GM11168 (cell line): ENCODE measurements around the gene MRFAP1L1.
"Not testable (repeated sequence)": the region's sequence is repeated elsewhere in the genome, so short reads cannot be mapped to it uniquely, and the experiment has no call there.

Experiments
- in situ Hi-C: fragments of 300-500 bp; cut with MboI; formaldehyde crosslinking; loops from one replicate; pipeline ENCODE4 v1.12.0; 2022; ENCODE audit warnings: low sequenced_read_pairs; ENCODE audit not compliant: unreplicated experiment

The MRFAP1L1 gene

DNA sequence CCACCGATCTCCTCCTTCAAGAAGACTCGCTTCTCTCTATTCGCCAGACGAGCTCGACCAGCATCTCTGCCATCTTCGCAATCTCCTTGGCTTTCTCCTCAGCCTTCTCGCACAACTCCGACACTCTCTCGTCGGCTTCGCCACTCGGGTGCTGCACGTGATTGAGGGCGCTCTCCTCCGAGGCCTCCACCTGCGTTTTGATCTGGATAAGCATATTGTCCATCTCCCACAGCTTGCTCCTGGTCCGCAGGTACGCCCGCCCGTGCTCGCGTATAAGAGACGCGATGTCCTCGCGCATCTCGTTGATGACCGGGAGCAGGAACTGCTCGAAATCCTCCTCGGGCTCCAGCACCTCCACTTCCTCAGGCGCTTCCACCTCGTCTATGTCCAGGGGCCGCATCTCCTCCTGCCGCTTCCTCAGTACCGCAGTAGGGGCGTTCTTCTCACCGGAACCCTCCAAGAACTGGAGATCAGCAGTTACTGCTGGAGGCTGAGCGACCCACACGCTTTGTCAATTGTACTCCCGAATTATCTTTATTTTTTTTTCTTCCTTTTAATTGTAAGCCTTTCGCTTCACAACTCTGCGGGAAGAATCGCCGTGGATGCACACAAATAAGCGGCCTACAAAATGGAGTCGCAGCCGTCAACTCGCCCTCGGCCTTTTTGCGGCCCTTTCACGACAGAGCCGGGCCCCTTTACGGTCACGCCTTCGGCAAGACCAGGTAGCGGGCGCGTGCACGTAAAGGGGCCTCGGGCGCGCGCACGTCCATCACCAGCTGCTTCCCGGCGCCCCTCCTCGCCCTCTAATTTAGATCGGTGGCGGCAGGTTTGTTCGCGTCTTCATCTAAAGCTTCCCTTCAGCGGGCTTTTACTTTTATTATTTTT is at the start of gene MRFAP1L1:
Gene MRFAP1L1, minus strand, starts transcription at position 636 of the 885 bp plus-strand sequence. Its CDS starts 236 bp downstream, at position 400.
- in situ Hi-C loops: loop anchor here (10.0 kb wide), 1 partner anchor 335 kb away; the partner anchor contains the start of gene TADA2B

DNA sequence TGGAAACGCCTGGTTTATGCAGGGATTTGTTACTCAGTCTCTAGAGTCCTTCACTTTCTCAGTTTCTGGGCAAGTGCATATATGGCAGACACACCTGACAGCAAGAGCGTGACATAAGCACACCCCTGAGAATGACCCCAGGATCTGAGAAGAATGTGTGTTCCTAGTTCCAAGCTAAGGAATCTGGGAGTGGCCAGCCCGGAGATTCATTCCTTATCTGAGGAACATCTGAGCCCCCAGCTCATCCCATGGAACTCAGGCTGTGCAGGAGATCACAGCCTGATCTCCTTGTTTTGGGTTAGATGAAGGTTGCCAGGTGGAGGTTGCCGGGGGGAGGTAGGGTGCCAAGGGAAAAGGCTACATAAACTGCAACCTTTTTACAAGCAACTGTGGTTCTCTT is 49.1 kb upstream of the MRFAP1L1 start:
- in situ Hi-C loops: no loop called here

DNA sequence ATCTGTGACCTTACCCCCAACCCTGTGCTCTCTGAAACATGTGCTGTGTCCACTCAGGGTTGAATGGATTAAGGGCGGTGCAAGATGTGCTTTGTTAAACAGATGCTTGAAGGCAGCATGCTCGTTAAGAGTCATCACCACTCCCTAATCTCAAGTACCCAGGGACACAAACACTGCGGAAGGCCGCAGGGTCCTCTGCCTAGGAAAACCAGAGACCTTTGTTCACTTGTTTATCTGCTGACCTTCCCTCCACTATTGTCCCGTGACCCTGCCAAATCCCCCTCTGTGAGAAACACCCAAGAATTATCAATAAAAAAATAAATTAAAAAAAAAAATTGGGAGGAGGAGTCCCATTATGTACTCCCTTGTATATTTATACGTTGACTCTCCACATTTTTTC is 46.7 kb upstream of the MRFAP1L1 start:
- in situ Hi-C loops: not testable (repeated sequence)

DNA sequence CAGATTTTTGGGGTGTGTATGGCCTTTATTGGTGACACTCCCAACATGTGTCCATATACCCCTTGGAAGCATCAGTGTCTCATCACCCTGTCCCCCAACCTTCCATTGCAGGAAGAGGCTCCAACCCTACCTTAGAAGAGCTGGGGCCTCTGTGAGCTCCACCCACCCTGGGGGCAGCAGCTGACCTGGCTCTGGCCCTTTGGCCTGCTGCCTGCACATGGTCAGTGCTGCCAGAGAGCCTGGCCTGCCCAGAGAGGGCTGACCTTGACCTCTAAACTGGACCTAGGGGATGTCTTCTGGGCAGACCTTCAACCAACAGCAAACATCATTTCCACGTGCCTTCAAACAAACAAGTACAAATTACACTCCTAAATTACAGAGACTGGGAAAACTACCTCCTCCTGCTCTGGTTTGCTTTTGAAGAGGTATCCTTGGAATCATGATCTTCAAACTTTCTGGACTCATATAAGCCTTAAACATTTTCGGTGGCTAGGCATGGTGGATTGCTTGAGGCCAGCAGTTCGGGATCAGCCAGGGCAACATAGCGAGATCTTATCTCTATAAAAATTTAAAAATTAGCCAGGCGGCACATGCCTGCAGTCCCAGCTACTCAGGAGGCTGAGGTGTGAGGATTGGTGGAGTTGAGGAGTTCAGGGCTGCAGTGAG is 45.6 kb upstream of the MRFAP1L1 start:
- in situ Hi-C loops: no loop called here

DNA sequence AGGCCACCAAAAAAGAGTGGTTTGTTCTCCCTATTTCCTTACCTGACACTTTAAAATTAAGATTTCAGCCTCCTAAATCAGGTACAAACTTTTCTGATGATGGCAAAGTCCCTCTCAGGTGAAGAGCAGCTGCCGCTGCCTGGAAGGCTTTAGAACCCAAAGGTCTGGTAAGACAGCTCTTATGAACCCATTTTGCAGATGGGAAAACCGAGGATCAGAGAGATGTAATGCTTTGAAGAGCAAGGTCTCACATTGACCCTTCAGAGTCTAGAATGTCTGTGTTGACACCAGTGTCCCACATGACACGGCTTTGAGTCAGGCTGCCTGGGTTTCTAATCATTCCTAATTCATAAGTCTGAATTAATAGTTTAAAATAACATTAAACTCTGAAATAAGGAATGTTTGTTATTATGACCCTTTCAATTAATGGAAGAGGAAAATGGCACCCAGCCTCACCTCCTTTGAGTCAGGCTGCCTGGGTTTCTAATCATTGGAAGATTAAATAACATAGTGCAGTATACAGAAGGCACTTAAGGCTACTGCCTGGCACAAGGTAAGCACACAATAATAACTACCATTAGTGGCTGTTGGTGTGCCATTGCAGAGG is 44.9 kb upstream of the MRFAP1L1 start:
- in situ Hi-C loops: no loop called here

DNA sequence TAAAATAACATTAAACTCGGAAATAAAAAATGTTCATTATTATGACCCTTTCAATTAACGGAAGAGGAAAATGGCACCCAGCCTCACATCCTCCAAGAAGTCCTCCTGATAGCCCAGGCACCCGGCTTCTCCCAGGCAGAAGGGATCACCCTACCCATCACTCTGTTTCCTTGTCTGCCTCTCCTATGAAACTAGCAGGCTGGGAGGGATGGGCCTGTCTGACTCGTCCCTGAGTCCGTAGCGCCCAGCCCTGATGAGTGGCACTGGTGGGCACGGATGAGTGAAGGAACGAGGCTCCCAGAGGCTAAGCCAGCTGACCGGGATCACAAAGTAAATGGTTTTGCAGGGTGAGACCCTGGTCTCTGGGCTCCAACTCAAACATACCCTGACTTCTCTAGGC is 44.2 kb upstream of the MRFAP1L1 start:
- in situ Hi-C loops: no loop called here

DNA sequence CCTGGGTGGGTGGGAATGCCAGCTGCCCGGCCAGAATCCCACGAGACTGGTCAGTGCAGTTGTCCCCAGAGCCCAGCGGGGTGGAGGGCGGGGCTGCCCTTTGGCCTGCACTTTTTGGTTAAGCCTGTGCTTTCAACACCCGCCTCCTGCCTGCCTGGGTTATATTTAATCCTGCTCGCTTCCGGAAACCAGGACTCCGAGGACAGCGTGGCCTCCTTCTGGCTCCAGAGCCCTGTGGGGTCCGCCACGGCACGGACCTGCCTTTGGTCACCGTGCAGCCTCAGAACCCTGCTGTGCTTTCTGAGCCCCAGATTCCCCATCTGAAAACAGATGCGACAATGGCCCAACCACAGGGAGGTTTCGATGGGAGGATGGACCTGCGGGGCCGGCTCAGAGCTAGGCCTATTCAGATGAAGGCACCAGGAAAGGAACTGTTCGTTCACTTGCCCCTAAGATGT is 43.5 kb upstream of the MRFAP1L1 start:
- in situ Hi-C loops: no loop called here

DNA sequence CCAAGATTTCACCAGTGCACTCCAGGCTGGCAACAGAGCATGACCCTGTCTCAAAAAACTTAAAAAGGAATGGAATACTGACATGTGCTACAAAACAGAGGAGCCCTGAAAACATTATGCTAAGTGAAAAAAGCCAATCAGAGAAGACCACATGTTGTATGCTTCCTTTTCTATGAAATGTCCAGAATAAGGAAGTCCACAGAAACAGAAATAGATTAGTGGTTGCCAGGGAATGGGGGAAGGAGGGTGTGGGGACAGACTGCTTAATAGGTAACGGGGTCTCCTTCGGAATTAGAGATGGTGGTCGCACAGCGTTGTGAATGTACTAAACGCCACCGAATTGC is 42.8 kb upstream of the MRFAP1L1 start:
- in situ Hi-C loops: no loop called here

DNA sequence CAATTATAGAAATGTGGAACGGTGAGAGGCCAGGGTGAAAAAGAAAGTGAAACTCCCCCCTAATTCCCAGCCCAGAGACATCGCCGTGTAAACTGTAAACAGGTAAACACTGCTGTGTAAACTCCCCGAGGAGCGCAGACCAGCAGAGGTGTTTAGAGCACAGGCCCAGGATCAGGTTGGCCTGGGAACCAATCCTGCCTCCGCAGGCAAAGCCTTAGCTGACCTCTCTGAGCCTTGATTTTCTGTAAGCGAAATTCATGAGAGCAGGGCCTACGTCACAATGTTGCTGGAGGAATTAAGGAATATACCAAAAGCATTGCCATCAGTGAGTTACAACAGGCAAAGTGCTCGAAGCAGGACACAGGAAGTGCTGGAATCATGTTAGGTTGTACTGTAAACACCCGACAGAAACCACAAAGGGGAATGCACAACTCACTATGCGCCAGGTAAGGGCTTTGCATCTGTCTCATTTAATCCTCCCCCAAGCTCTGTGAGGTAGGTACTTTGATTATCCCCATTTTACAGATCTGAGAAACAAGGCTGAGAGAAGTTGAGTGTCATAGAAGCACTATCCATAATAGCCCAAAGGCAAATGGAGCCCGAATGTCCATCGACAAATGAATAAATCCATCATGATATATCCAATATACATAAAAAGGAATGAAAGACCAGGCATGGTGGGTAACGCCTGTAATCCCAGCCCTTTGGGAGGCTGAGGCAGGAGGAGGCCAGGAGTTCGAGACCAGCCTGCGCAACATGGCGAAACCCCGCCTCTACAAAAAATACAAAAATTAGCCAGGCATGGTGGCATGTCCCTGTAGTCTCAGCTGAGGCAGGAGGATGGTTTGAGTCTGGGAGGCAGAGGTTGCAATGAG is 42.2 kb upstream of the MRFAP1L1 start:
- in situ Hi-C loops: no loop called here

DNA sequence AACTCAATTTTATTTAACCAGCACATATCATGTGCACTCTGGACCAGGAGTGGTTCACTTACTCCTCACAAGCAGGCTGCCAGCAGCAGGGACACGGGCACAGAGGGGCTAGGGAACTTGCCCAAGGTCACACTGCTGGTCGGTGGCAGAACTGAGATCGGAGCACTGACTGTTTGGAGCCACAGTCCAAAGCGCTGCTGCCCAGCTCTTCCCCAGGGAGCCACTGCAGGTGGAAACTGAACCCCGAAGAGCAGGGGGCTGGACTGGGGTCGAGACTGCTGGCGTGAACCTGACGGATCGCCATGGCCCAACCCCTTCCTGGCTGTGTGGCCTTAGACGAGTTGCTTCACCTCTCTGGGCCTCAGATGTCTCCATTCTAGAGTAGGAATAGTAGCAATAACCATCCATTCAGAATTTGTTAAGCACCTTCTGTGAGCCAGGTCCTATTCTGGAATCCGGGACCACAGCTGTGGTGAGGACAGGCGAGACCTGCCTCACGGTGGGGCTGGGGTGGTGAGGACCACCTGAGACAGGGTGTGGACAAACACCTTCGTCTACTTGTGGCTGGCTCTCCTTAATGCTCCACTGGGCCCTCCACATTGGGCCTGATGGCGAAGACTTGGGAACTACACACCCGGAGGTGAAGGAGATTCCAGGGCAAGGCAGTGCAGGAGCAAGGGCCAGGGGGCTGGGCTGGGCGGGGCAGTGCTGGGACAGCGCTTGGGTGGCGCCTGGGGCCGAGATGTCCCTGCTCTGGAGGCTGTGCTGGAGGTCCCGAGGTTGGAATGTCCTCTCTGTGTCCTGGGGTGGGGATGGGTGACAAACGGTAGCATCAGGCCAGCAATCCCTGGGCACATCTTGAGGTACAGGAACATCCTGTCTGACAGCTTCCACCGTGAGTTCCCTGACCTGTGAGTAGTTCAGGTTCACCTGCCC is 40.9 kb upstream of the MRFAP1L1 start:
- in situ Hi-C loops: no loop called here

DNA sequence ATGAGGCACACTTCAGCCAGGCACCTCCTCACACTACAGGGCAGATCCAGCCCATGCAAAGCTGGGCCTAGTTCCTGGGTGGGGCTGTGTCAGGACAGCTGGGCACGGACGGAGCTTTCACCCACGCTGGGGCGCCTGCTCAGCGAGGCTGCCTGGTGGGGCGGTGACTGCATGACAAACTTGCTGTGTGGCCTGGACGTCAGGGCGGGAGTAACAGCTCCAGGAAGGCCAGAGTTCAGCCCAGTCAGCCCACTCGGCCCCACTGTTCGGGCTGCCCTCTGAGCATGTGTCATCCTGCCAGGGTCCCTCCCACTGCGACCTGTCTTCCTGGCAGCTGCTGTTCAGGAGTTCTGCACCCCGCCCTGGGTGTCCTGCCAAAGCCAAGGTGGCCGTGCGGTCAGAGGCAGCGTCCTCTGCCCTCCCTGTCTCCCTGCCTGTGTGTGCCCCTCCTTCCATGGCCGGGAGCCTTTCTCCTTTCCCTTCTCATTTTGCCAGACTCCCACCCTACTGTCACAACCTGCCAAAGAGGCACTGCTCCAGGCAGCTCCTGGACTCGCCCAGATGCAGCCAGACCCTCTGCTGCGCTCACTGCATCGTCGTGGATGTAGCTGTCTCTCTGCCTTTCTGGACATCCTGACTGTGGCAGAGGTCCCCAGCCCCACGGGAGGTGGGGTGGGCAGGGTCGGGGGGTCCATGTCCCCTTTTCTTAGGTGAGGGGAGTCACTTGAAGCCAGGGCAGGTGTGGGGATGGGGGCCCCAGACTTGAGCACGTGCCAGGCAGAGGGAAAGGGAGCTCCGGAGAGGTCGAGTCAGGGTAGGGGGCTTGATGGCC is 39.9 kb upstream of the MRFAP1L1 start:
- in situ Hi-C loops: no loop called here

DNA sequence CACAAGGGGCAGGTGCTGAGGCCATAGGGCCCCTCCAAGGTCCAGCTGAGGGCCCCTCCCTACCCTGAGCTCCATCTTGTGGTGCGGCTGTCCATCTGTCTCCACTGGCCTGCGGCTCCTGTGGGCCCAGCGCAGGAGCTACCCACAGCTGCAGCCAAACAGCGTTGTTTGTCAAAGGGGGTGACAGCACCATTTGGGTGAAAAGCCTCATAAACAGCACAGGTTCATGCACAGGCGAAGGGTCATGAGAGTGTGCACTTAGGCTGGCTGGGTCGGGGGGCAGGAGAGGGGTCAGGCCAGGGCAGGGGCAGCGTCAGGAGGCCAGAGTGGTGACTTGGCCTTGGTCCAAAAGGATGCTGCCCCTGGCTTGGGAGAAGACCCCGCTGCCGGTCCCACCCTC is 38.6 kb upstream of the MRFAP1L1 start:
- in situ Hi-C loops: no loop called here

DNA sequence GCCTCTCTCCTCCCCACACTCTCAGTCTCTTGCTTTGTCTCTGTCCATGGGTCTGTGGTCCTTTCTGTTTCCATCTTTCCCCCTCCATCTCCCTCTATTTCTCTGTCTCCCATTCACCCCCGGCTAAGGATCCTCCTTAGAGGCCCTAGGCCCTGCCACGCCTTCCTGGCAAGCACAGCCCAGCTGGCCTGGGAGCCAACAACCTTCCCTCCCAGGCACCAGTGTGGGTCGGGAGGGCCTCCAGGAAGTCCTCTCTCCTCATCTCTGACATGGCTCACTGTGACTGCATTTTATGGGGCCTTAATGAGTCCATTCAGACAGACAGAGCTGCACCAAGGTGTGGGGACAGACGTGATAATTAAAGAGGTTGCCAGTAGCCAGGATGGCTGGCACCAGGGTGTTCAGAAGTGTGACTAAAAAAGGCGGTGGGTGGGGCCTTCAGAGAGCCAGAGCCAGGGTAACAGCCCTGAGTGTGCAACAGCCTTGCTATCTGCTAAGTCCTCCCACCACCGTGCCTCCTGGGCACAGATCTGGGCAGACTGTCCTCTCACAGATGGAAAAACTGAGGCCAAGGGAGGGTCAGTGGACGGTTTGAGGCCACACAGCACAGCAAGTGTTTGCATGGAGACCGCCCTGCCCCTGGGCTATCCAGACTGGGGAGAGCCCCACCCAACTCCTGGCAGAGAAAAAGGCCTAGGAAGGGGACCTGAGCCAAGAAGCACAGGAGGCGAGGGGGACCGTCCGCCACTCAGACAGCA is 37.8 kb upstream of the MRFAP1L1 start:
- in situ Hi-C loops: no loop called here

DNA sequence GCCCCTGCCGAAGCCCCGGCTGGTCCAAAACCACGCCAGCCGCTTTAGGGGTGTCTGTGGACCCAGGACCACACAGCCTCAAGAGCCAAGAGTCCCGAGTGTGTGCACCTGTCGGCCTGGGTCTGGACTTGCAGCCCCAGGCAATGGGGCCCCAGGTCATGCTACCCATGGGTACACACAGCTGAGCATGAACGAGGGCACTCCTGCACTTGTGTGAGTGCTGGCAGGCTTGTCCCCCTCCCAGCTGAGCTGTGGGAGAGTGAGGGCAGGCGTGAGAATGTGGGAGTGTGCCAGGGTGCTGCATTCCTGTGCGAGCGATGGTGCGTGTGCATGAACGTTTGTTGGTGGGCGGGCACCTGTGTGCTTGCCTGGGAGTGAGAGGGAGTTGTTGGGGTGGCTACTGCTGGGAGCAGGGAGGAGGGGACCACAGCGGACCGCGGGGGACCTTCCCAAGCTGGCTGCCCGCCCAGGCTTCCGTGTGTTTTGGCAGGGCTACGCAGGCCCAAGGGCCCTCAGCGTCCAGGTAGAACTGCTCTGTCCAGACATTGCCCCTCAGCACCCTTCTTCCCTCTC is 37.1 kb upstream of the MRFAP1L1 start:
- in situ Hi-C loops: no loop called here

DNA sequence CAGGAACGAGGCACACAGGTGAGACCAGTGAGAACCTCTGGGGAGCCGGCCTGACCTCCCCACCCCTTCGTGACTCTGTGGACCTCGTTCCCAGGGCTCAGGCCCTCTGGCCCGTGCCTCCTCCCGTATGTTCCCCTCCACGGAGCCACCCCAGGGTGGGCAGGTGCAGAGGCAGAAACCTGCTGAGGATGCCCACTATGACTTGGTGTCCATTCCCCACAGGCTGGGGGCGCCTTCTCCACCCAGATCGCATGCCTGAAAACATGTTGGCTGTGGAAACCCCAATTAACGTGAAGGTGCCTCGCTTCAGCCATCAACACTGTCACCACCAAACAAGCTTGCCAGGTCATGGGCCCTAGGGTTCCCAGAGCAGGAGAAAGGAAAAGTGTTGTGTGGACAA is 33.3 kb upstream of the MRFAP1L1 start:
- in situ Hi-C loops: no loop called here

DNA sequence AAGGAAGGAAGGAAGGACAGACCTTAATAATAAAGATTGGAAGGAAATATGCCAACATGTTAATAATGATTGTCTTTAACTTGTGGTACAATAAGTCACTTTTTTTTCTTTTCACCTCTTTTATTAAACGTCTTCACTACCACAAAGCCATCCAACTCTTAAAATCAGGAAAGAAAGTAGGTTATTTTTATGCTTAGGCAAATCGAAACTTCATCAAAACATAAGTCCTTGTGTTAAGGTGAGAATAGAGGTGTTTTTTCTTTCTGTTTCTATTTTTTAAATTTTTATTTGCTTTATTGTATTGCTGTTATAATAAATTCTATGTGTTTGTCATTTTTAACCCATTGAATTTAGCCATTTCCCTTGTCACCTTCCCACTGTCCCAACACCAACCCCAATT is 32.8 kb upstream of the MRFAP1L1 start:
- in situ Hi-C loops: no loop called here

DNA sequence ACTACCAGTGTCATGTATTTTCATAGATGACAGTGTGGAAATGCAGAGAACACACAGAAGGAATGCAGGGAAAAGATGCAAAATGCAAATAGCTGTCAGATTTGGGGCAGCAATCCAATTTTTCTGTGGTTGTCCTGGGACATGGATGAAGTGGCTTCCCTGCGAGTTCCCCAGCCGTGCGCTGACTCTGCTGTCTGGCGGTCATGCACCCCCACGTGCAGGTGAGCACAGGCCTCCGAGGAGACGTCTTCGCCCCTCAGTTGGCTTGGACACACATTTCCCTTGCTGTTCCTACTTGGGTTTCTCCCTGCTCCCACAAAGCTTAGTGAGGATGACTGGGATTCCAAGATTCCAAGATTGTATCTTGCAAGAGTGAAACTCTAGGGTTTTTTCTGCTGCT is 30.7 kb upstream of the MRFAP1L1 start:
- in situ Hi-C loops: no loop called here
